Ishikawa (cell line): ENCODE data around the gene PBXIP1.

Experiments used
- CEBPB ChIP-seq: IDR thresholded peaks from 2 replicates; pipeline ENCODE4 v1.6.1; 2012
- CREB1 ChIP-seq: IDR thresholded peaks from 2 replicates; pipeline ENCODE4 v1.6.1; 2012; ENCODE audit warnings: low read depth
- EGR1 ChIP-seq: IDR thresholded peaks from 2 replicates; pipeline ENCODE4 v1.6.1; 2012
- EP300 ChIP-seq: IDR thresholded peaks from 2 replicates; pipeline ENCODE4 v1.6.1; 2012; ENCODE audit warnings: borderline replicate concordance
- FOXM1 ChIP-seq: IDR thresholded peaks from 2 replicates; pipeline ENCODE4 v1.6.1; 2012; ENCODE audit warnings: low read depth, borderline replicate concordance
- MAX ChIP-seq: IDR thresholded peaks from 2 replicates; pipeline ENCODE4 v1.6.1; 2012
- NFIC ChIP-seq: IDR thresholded peaks from 2 replicates; pipeline ENCODE4 v1.6.1; 2012
- RAD21 ChIP-seq: IDR thresholded peaks from 2 replicates; pipeline ENCODE4 v1.6.1; 2012; ENCODE audit warnings: low read depth
- REST ChIP-seq: IDR thresholded peaks from 2 replicates; pipeline ENCODE4 v1.6.1; 2012; ENCODE audit warnings: low read depth, mild to moderate bottlenecking
- TAF1 ChIP-seq: IDR thresholded peaks from 2 replicates; pipeline ENCODE4 v1.6.1; 2012; ENCODE audit warnings: low read depth, mild to moderate bottlenecking
- TCF12 ChIP-seq: IDR thresholded peaks from 2 replicates; pipeline ENCODE4 v1.6.1; 2012; ENCODE audit warnings: low read depth
- TEAD4 ChIP-seq: IDR thresholded peaks from 2 replicates; pipeline ENCODE4 v1.6.1; 2012
- USF1 ChIP-seq: IDR thresholded peaks from 2 replicates; pipeline ENCODE4 v1.6.1; 2012
- YY1 ChIP-seq: IDR thresholded peaks from 2 replicates; pipeline ENCODE4 v1.6.1; 2012; ENCODE audit warnings: low read depth
- ZBTB7A ChIP-seq: IDR thresholded peaks from 2 replicates; pipeline ENCODE4 v1.6.1; 2012; ENCODE audit warnings: low read depth

Gene PBXIP1

GRCh38 chr1:154940213-154940560 is 15.7 kb downstream of the PBXIP1 start:
- TF ChIP-seq USF1 (no peak), TAF1 (no peak)

GRCh38 chr1:154938604-154939399 is 17.1 kb downstream of the PBXIP1 start:
- TF ChIP-seq CEBPB: no peak
- TF ChIP-seq EP300: no peak

GRCh38 chr1:154937988-154938386 is 17.9 kb downstream of the PBXIP1 start:
- TF ChIP-seq REST: no peak

GRCh38 chr1:154937085-154937987 is 18.6 kb downstream of the PBXIP1 start:
- 0 out of 2 replicates have a peak, but pooled peaks have one; percentile 30 for TF ChIP-seq TAF1
- peak; percentile 62 for TF ChIP-seq NFIC
- TF ChIP-seq USF1: peak; percentile 20; the same call in 1 of the 2 replicates
- TF ChIP-seq FOXM1: 0 out of 2 replicates have a peak, but pooled peaks have one; percentile 27
- no peak for TF ChIP-seq TEAD4
- TF ChIP-seq EP300: peak; percentile 56; the same call in 1 of the 2 replicates
- TF ChIP-seq CREB1: peak; percentile 96
- TF ChIP-seq EGR1: peak; percentile 38; the same call in 1 of the 2 replicates
- TF ChIP-seq CEBPB: no peak

- TF ChIP-seq FOXM1 (no peak), EGR1 (no peak), ZBTB7A (no peak), TCF12 (peak; percentile 60; the same call in 1 of the 2 replicates), NFIC (no peak; the same call in 1 of the 2 replicates), REST (no peak), TEAD4 (0 out of 2 replicates have a peak, but pooled peaks have one; percentile 16), CEBPB (no peak), RAD21 (peak; percentile 42; the same call in 1 of the 2 replicates), USF1 (peak; percentile 98; the same call in 1 of the 2 replicates), YY1 (peak; percentile 73), MAX (peak; percentile 100), CREB1 (no peak), TAF1 (peak; percentile 60), EP300 (no peak)
Measured at GRCh38 chr1:154936555-154937084, 19.3 kb downstream of the PBXIP1 start, which contains the start of gene PMVK. Gene PMVK, minus strand, starts transcription at chr1:154936719. Its CDS starts 34 bp downstream, at chr1:154936685.
